Stimulated activated CD4-positive, alpha-beta T cell treated with anti-CD3 and anti-CD28 coated beads, Interleukin-12 subunit alpha, Interleukin-12 subunit beta, amount 100 ng/mL, for 24 hours (primary cell): ENCODE results near the gene ESF1.
"Not testable (repeated sequence)": the region's sequence is repeated elsewhere in the genome, so short reads cannot be mapped to it uniquely, and the experiment has no call there.

Experiments
- DNase-seq, 2 experiments: peaks; one replicate each; pipeline ENCODE4 v3.0.0-alpha.2; 2020; ENCODE audit warnings: low read depth in 2 of 2

Gene ESF1

GRCh38 chr20:13739731-13740649, 44.7 kb downstream of the ESF1 start:
- no peak for DNase-seq

GRCh38 chr20:13738187-13738586, 46.5 kb downstream of the ESF1 start:
- not testable (repeated sequence) for DNase-seq

GRCh38 chr20:13736436-13737191, 48.1 kb downstream of the ESF1 start:
- no peak for DNase-seq

GRCh38 chr20:13735826-13736225, 48.9 kb downstream of the ESF1 start:
- no peak for DNase-seq

- DNase-seq: no peak
Measured at GRCh38 chr20:13723011-13723410, 61.7 kb downstream of the ESF1 start.

- DNase-seq: no peak
Measured at GRCh38 chr20:13718171-13718570, 66.5 kb downstream of the ESF1 start.

GRCh38 chr20:13717631-13718044, 67.1 kb downstream of the ESF1 start:
- DNase-seq: no peak

GRCh38 chr20:13715171-13715570, 69.5 kb downstream of the ESF1 start:
- DNase-seq: no peak

GRCh38 chr20:13708234-13708633, 76.5 kb downstream of the ESF1 start:
- no peak for DNase-seq

- no peak for DNase-seq
Measured at GRCh38 chr20:13703265-13703664, 81.5 kb downstream of the ESF1 start.

- no peak for DNase-seq
Measured at GRCh38 chr20:13701486-13701885, 83.2 kb downstream of the ESF1 start.

GRCh38 chr20:13700761-13701160, 84.0 kb downstream of the ESF1 start:
- no peak for DNase-seq

GRCh38 chr20:13694420-13695150, 90.1 kb downstream of the ESF1 start:
- DNase-seq: no peak

- no peak for DNase-seq
Measured at GRCh38 chr20:13692802-13693736, 91.7 kb downstream of the ESF1 start.

- DNase-seq: no peak
Measured at GRCh38 chr20:13690943-13691342, 93.8 kb downstream of the ESF1 start.

- DNase-seq: no peak
Measured at GRCh38 chr20:13687815-13688214, 96.9 kb downstream of the ESF1 start.

GRCh38 chr20:13685623-13686022, 99.1 kb downstream of the ESF1 start:
- DNase-seq: no peak

GRCh38 chr20:13684566-13685222, 100.0 kb downstream of the ESF1 start:
- no peak for DNase-seq

GRCh38 chr20:13683833-13684232, 100.9 kb downstream of the ESF1 start:
- no peak for DNase-seq
